BJ (cell line): Measurements from ENCODE around the gene TACC2. TPM values are rescaled to one million over a fixed set of nuclear protein-coding genes. Genes with fewer than 3 reads are reported as not detected.

ENCODE experiments used
- CTCF ChIA-PET: fragments of 350-600 bp; formaldehyde crosslinking; extraction: SDS; loops from one replicate; lab custom pipeline; 2021; ENCODE audit warnings: antibody characterized with exemption, inconsistent platforms; lab: Yijun Ruan, JAX
- POLR2A ChIA-PET: fragments of 300-600 bp; sonication (Branson Sonifier 250); formaldehyde crosslinking; extraction: SDS; loops from one replicate; lab custom pipeline; 2021; ENCODE audit warnings: antibody characterized with exemption; lab: Charles Lee
- DNase-seq: peaks from one replicate; pipeline ENCODE4 v3.0.0-alpha.2; 2011; ENCODE audit warnings: low read depth
- H3K27me3 ChIP-seq: 2 replicates; pipeline ENCODE4 v1.6.0; 2011; ENCODE audit warnings: low read length; ENCODE audit not compliant: control insufficient read depth, insufficient read depth
- H3K36me3 ChIP-seq: 2 replicates; pipeline ENCODE4 v1.5.1; 2011; ENCODE audit warnings: low read length; ENCODE audit not compliant: control insufficient read depth, insufficient read depth
- H3K4me3 ChIP-seq: 2 replicates; pipeline ENCODE4 v1.5.1; 2011; ENCODE audit warnings: low read depth, mild to moderate bottlenecking, control low read depth, low read length
- polyA plus RNA-seq: library from polyadenylated mRNA; depleted of rRNA; stranded (reverse); fragments of >200 nt; gene quantifications from 2 replicates; pipeline ENCODE4 v1.2.3, GENCODE V29; 2011
- TF ChIP-seq, protein P1 (sequence below): IDR thresholded peaks from 2 replicates; pipeline ENCODE4 v1.5.1; 2011; ENCODE audit warnings: low read depth, mild to moderate bottlenecking, control low read depth, inconsistent platforms, low read length, moderate library complexity; ENCODE audit not compliant: insufficient read depth

Gene TACC2
- polyA plus RNA-seq, 1 experiment = 10.4 TPM

DNA sequence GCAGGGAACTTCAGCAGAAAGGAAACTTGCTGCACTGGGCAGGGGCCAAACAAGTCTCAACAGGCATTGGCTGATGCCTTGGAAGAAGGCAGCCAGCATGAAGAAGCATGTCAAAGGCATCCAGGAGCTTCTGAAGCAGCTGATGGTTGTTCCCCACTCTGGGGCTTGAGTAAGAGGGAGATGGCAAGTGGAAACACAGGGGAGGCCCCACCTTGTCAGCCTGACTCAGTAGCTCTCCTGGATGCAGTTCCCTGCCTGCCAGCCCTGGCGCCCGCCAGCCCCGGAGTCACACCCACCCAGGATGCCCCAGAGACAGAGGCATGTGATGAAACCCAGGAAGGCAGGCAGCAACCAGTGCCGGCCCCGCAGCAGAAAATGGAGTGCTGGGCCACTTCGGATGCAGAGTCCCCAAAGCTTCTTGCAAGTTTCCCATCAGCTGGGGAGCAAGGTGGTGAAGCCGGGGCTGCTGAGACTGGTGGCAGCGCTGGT, 96.5 kb downstream of the TACC2 start:
- H3K27me3 ChIP-seq = peaks cover 9% of the 10 kb centered on the region
- no peak overlapping the region for H3K4me3 ChIP-seq
- DNase-seq = no peak
- TF ChIP-seq, protein P1, sequence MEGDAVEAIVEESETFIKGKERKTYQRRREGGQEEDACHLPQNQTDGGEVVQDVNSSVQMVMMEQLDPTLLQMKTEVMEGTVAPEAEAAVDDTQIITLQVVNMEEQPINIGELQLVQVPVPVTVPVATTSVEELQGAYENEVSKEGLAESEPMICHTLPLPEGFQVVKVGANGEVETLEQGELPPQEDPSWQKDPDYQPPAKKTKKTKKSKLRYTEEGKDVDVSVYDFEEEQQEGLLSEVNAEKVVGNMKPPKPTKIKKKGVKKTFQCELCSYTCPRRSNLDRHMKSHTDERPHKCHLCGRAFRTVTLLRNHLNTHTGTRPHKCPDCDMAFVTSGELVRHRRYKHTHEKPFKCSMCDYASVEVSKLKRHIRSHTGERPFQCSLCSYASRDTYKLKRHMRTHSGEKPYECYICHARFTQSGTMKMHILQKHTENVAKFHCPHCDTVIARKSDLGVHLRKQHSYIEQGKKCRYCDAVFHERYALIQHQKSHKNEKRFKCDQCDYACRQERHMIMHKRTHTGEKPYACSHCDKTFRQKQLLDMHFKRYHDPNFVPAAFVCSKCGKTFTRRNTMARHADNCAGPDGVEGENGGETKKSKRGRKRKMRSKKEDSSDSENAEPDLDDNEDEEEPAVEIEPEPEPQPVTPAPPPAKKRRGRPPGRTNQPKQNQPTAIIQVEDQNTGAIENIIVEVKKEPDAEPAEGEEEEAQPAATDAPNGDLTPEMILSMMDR = no peak
- no peaks in the 10 kb centered on the region for H3K36me3 ChIP-seq
- ChIA-PET CTCF (interaction anchor here (1.0 to 1.6 kb wide), 3 partner anchors 9 to 19 kb away, joined by 3 to 4 read pairs (median 3); no protein-coding TSS in a partner anchor), POLR2A (no interaction called here)

DNA sequence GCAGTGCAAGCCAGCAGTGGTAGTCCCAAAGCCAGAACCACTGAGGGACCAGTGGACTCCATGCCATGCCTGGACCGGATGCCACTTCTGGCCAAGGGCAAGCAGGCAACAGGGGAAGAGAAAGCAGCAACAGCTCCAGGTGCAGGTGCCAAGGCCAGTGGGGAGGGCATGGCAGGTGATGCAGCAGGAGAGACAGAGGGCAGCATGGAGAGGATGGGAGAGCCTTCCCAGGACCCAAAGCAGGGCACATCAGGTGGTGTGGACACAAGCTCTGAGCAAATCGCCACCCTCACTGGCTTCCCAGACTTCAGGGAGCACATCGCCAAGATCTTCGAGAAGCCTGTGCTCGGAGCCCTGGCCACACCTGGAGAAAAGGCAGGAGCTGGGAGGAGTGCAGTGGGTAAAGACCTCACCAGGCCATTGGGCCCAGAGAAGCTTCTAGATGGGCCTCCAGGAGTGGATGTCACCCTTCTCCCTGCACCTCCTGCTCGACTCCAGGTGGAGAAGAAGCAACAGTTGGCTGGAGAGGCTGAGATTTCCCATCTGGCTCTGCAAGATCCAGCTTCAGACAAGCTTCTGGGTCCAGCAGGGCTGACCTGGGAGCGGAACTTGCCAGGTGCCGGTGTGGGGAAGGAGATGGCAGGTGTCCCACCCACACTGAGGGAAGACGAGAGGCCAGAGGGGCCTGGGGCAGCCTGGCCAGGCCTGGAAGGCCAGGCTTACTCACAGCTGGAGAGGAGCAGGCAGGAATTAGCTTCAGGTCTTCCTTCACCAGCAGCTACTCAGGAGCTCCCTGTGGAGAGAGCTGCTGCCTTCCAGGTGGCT, 97.7 kb downstream of the TACC2 start:
- H3K27me3 ChIP-seq = peaks cover 11% of the 10 kb centered on the region
- H3K4me3 ChIP-seq = no peak overlapping the region
- ChIA-PET POLR2A (interaction anchor here (0.6 kb wide), 1 partner anchor 13 kb away, joined by 7 read pairs; no protein-coding TSS in a partner anchor), CTCF (interaction anchor here (1.0 kb wide), 1 partner anchor 8 kb away, joined by 3 read pairs; no protein-coding TSS in a partner anchor)
- no peaks in the 10 kb centered on the region for H3K36me3 ChIP-seq
- DNase-seq = no peak
- TF ChIP-seq, protein P1 = no peak

DNA sequence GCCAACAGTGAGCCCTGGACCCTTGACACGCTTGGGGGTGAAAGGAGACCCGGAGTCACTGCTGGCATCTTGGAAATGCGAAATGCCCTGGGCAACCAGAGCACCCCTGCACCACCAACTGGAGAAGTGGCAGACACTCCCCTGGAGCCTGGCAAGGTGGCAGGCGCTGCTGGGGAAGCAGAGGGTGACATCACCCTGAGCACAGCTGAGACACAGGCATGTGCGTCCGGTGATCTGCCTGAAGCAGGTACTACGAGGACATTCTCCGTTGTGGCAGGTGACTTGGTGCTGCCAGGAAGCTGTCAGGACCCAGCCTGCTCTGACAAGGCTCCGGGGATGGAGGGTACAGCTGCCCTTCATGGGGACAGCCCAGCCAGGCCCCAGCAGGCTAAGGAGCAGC, 98.5 kb downstream of the TACC2 start:
- ChIA-PET POLR2A (no interaction called here), CTCF (no interaction called here)
- Histone ChIP-seq H3K36me3 (no peaks in the 10 kb centered on the region), H3K4me3 (no peak overlapping the region), H3K27me3 (peaks cover 13% of the 10 kb centered on the region)
- no peak for DNase-seq
- TF ChIP-seq, protein P1 = no peak

DNA sequence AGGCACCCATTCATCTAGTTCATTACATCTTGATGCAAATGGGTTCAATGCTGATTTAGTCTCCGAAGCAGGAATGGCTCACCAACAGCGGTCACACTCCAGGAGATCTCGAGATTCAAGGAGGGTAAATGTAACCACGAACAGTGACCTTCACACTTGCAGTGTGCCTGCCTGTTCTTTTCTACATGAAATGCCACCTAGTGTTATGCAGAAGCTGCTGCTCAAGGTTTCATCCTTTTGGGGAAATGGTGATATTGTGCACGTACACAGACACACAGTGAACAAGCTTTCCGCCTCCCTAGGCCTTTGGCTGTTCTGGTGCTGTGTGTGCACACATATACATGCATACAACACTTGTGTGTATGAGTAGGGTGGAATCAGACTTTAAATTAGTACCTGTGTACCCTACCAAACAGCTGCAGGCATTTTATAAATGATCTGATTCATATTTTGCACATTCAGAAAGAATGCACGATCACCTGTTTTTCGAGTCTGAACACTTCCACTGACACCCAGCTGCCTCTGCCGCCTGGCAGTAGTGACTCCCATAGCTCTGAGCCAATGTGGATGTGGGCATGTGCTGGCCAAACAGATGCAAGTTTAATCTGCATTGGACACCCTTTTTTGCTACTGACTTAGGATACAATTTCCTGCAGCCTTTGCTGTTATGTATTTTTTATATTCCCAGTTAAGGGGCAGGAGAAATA, 100.5 kb downstream of the TACC2 start:
- TF ChIP-seq, protein P1 = no peak
- H3K27me3 ChIP-seq = peaks cover 14% of the 10 kb centered on the region
- H3K4me3 ChIP-seq = no peak overlapping the region
- ChIA-PET CTCF (interaction anchor here (0.9 to 1.1 kb wide), 2 partner anchors 15 to 53 kb away, joined by 3 read pairs; no protein-coding TSS in a partner anchor), POLR2A (no interaction called here)
- no peak for DNase-seq
- no peaks in the 10 kb centered on the region for H3K36me3 ChIP-seq

DNA sequence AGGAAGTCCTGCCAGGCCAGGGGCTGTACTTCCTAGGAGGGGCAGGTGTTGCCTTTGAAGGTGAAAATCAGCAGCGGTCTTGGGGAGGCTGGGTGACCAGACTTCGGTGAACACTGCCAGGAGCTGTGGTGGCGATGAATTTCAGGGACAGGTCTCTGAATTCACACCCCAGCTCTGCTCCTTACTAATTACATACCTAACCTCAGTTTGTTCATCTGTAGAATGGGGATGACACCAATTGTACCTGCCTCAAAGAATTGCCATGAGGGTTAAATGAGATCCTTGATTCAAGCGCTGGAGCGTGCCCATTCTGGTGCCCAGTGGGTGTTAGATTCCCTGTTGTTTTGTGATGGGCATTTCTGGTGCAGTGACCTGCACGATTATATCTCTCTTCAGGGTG, 102.8 kb downstream of the TACC2 start:
- TF ChIP-seq, protein P1 = no peak
- POLR2A ChIA-PET = no interaction called here
- no peak for DNase-seq
- CTCF ChIA-PET = no interaction called here
- peaks cover 12% of the 10 kb centered on the region for H3K27me3 ChIP-seq
- H3K36me3 ChIP-seq = no peaks in the 10 kb centered on the region
- no peak overlapping the region for H3K4me3 ChIP-seq
